Kidney (tissue), 22 donors: Measurements from ENCODE around the gene EGLN2. TPM values are rescaled to one million over a fixed set of nuclear protein-coding genes. Genes with fewer than 3 reads are reported as not detected.

Source experiments
- DNase-seq, 5 donors: peaks; one replicate each; pipeline ENCODE4 v3.0.0-alpha.2; 2013 to 2020
- FAIRE-seq: peaks from 2 replicates; lab custom pipeline; 2012; peaks lifted over from hg19 to GRCh38; lab: Jason Lieb, UNC
- H3K27ac ChIP-seq, 2 donors: one replicate each; pipeline ENCODE4 v1.7.0; 2013; ENCODE audit warnings: low read depth in 2 of 2, low read length in 2 of 2, inconsistent platforms in 1 of 2
- H3K27me3 ChIP-seq: one replicate; pipeline ENCODE4 v1.7.1; 2013; ENCODE audit warnings: low read length, inconsistent platforms; ENCODE audit not compliant: control insufficient read depth, insufficient read depth
- H3K36me3 ChIP-seq, 3 donors: one replicate each; pipeline versions ENCODE4 v1.7.0 to v1.7.1; 2013; ENCODE audit warnings: low read length in 3 of 3, control low read depth in 1 of 3, inconsistent platforms in 1 of 3; ENCODE audit not compliant: insufficient read depth in 3 of 3, control insufficient read depth in 2 of 3
- H3K4me1 ChIP-seq, 3 donors: one replicate each; pipeline versions ENCODE4 v1.7.0 to v1.7.1; 2013; ENCODE audit warnings: low read length in 3 of 3, inconsistent platforms in 1 of 3, low read depth in 1 of 3; ENCODE audit not compliant: control insufficient read depth in 2 of 3, insufficient read depth in 2 of 3
- H3K4me3 ChIP-seq, 3 donors: one replicate each; pipeline versions ENCODE4 v1.7.0 to v1.8.1; 2013; ENCODE audit warnings: low read length in 3 of 3, control low read depth in 1 of 3, inconsistent platforms in 1 of 3
- H3K9ac ChIP-seq, 3 donors: one replicate each; pipeline versions ENCODE4 v1.7.0 to v1.7.1; 2013; ENCODE audit warnings: low read length in 3 of 3, control low read depth in 1 of 3, inconsistent platforms in 1 of 3
- H3K9me3 ChIP-seq, 3 donors: one replicate each; pipeline versions ENCODE4 v1.7.0 to v1.7.1; 2013; ENCODE audit warnings: low read length in 3 of 3, control low read depth in 1 of 3, inconsistent platforms in 1 of 3; ENCODE audit not compliant: control insufficient read depth in 2 of 3, insufficient read depth in 1 of 3
- intact Hi-C: fragments of 100-400 bp; cut with DNase I; formaldehyde crosslinking; loops from one replicate; pipeline ENCODE4 v1.11.1; 2022
- long read RNA-seq, 10 donors: library from polyadenylated mRNA in 1 of 10; unstranded in 1 of 10; transcript quantifications; one replicate each; pipeline ENCODE4 v2.0.0 and lab custom pipeline, GENCODE V29; 2021 to 2026
- polyA plus RNA-seq: library from polyadenylated mRNA; stranded (reverse); fragments of 350-450 nt; fragmentation: Illumina TruSeq; extraction: RNeasy Lipid Tissue Mini Kit (QIAGEN cat#74804); gene quantifications from one replicate; pipeline ENCODE4 v1.2.3, GENCODE V29; 2014; ENCODE audit warnings: low read depth, low replicate concordance; ENCODE audit not compliant: insufficient read depth
- total RNA-seq: library from RNA; stranded (reverse); fragmentation: NEBNext Ultra II Directional; extraction: Animal tissue kit (Norgen Biotek cat#: 25700); gene quantifications from one replicate; pipeline ENCODE4 v1.2.1, GENCODE V29; 2021
- TF ChIP-seq, protein P1 (sequence below): IDR thresholded peaks from 3 replicates; pipeline ENCODE4 v1.5.1; 2012; ENCODE audit warnings: mild to moderate bottlenecking, moderate library complexity, borderline replicate concordance; ENCODE audit not compliant: insufficient read depth; ENCODE audit errors: extremely low read depth
- donor health status: control.
- donor health status: control.
- donor health status: control.
- donor health status: control.
- donor health status: control.
- donor health status: DM: yes; HTN: yes; CAD: no.
- donor health status: Normal renal cell carcinoma (clear cell type).

EGLN2 gene
- total RNA-seq = 96.0 TPM
- polyA plus RNA-seq = 96.3 TPM
- long read RNA-seq, donor 1, transcript EGLN2-207 (5 exons, 2,821 nt) = minor isoform, 8 of 26 reads
- long read RNA-seq, donor 1, transcript EGLN2-201 (6 exons, 2,102 nt) = major isoform, 14 of 26 reads
- long read RNA-seq, donor 1, partial matches to known transcripts = 0 of 26 reads
- long read RNA-seq, donor 1, other reads (novel, unspliced or antisense) = 0 of 26 reads
- long read RNA-seq, donor 2, transcript EGLN2-201 (6 exons, 2,102 nt) = major isoform, 18 of 40 reads
- long read RNA-seq, donor 2, transcript EGLN2-207 (5 exons, 2,821 nt) = minor isoform, 12 of 40 reads
- long read RNA-seq, donor 2, partial matches to known transcripts = 5 of 40 reads
- long read RNA-seq, donor 2, other reads (novel, unspliced or antisense) = 0 of 40 reads
- long read RNA-seq, donor 3, transcript EGLN2-207 (5 exons, 2,821 nt) = major isoform, 15 of 37 reads
- long read RNA-seq, donor 3, transcript EGLN2-201 (6 exons, 2,102 nt) = minor isoform, 12 of 37 reads
- long read RNA-seq, donor 3, partial matches to known transcripts = 10 of 37 reads
- long read RNA-seq, donor 3, other reads (novel, unspliced or antisense) = 0 of 37 reads
- long read RNA-seq, donor 4, transcript EGLN2-201 (6 exons, 2,102 nt) = major isoform, 24 of 32 reads
- long read RNA-seq, donor 4, transcript EGLN2-207 (5 exons, 2,821 nt) = minor isoform, 5 of 32 reads
- long read RNA-seq, donor 4, partial matches to known transcripts = 0 of 32 reads
- long read RNA-seq, donor 4, other reads (novel, unspliced or antisense) = 0 of 32 reads
- long read RNA-seq, donor 5, partial matches to known transcripts = 0 of 2 reads
- long read RNA-seq, donor 5, other reads (novel, unspliced or antisense) = 0 of 2 reads
- long read RNA-seq, donor 6, transcript EGLN2-207 (5 exons, 2,821 nt) = minor isoform, 9 of 22 reads
- long read RNA-seq, donor 6, transcript EGLN2-201 (6 exons, 2,102 nt) = major isoform, 10 of 22 reads
- long read RNA-seq, donor 6, partial matches to known transcripts = 0 of 22 reads
- long read RNA-seq, donor 6, other reads (novel, unspliced or antisense) = 0 of 22 reads
- long read RNA-seq, donor 7, transcript EGLN2-207 (5 exons, 2,821 nt) = minor isoform, 46 of 177 reads
- long read RNA-seq, donor 7, transcript EGLN2-201 (6 exons, 2,102 nt) = major isoform, 106 of 177 reads
- long read RNA-seq, donor 7, partial matches to known transcripts = 6 of 177 reads
- long read RNA-seq, donor 7, other reads (novel, unspliced or antisense) = 13 of 177 reads
- long read RNA-seq, donor 8, transcript EGLN2-207 (5 exons, 2,821 nt) = minor isoform, 8 of 53 reads
- long read RNA-seq, donor 8, transcript EGLN2-201 (6 exons, 2,102 nt) = major isoform, 9 of 53 reads
- long read RNA-seq, donor 8, partial matches to known transcripts = 34 of 53 reads
- long read RNA-seq, donor 8, other reads (novel, unspliced or antisense) = 0 of 53 reads
- long read RNA-seq, donor 9, transcript EGLN2-201 (6 exons, 2,102 nt) = major isoform, 12 of 48 reads
- long read RNA-seq, donor 9, transcript EGLN2-207 (5 exons, 2,821 nt) = minor isoform, 10 of 48 reads
- long read RNA-seq, donor 9, partial matches to known transcripts = 24 of 48 reads
- long read RNA-seq, donor 9, other reads (novel, unspliced or antisense) = 0 of 48 reads
- long read RNA-seq, donor 10, transcript EGLN2-201 (6 exons, 2,102 nt) = major isoform, 13 of 14 reads
- long read RNA-seq, donor 10, partial matches to known transcripts = 0 of 14 reads
- long read RNA-seq, donor 10, other reads (novel, unspliced or antisense) = 0 of 14 reads

DNA sequence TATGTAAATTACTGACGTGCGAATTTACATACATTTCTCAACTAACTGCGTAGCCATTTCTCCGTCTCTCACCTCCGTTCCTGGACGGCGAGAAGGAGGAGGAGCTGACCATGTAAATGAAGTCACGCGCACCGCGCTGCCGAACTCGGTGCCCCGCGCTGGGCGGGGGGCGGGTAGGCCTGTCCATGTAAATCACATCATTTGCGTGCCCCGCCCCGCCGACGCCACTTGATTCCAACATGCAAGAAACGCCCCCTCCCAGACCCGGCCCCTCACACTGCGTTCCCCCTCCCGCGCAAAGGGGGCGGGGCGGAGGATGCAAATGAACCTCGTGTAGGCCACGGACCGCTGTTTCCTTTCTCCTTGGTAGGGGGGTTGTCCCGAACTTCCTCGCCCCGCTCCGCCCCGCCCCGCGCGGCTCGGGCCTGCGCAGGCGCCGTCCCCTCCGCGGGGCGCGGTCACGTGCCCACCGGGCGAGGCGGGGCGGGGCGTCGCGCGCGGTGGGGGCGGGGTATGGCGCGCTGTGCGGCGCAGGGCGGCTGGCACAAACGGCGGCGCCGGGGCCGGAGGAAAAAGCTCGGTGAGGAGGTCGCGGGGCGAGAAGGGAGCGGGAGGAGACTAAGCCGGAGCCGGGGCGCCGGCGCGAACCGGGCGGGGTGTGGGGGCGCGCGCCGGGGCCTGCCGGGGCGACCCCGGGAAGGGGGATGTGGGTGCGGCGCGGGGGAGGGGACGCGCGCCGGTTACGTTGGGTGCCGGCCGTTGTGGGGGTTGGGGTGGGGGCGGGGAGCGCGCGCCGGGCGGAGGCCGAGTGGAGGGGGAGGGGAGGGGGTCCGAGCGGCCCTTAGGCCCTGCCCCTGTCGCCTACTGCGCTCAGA is at the start of gene EGLN2:
TSS of gene EGLN2 (plus strand) at position 509 of the 875 bp plus-strand sequence. CDS start 1,382 bp downstream, outside the sequence.
- intact Hi-C loops = no loop called here
- H3K9ac ChIP-seq = peak within 1 kb of the TSS; percentile 76 to 82 (median 81)
- H3K4me3 ChIP-seq = peak within 1 kb of the TSS; percentile 74 to 90 (median 81)
- H3K27ac ChIP-seq = peak within 1 kb of the TSS; percentile 81 to 90
- peaks cover 0 to 4% (median 0%) of the 10 kb centered on the region in 3 donors for H3K36me3 ChIP-seq
- FAIRE-seq = peak; percentile 96
- DNase-seq = peak; percentile 100
- no peaks in the 10 kb centered on the region for H3K27me3 ChIP-seq
- H3K9me3 ChIP-seq = no peaks in the 10 kb centered on the region
- TF ChIP-seq, protein P1, sequence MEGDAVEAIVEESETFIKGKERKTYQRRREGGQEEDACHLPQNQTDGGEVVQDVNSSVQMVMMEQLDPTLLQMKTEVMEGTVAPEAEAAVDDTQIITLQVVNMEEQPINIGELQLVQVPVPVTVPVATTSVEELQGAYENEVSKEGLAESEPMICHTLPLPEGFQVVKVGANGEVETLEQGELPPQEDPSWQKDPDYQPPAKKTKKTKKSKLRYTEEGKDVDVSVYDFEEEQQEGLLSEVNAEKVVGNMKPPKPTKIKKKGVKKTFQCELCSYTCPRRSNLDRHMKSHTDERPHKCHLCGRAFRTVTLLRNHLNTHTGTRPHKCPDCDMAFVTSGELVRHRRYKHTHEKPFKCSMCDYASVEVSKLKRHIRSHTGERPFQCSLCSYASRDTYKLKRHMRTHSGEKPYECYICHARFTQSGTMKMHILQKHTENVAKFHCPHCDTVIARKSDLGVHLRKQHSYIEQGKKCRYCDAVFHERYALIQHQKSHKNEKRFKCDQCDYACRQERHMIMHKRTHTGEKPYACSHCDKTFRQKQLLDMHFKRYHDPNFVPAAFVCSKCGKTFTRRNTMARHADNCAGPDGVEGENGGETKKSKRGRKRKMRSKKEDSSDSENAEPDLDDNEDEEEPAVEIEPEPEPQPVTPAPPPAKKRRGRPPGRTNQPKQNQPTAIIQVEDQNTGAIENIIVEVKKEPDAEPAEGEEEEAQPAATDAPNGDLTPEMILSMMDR = no peak
- H3K4me1 ChIP-seq = peaks cover 0 to 46% (median 24%) of the 10 kb centered on the region in 3 donors

DNA sequence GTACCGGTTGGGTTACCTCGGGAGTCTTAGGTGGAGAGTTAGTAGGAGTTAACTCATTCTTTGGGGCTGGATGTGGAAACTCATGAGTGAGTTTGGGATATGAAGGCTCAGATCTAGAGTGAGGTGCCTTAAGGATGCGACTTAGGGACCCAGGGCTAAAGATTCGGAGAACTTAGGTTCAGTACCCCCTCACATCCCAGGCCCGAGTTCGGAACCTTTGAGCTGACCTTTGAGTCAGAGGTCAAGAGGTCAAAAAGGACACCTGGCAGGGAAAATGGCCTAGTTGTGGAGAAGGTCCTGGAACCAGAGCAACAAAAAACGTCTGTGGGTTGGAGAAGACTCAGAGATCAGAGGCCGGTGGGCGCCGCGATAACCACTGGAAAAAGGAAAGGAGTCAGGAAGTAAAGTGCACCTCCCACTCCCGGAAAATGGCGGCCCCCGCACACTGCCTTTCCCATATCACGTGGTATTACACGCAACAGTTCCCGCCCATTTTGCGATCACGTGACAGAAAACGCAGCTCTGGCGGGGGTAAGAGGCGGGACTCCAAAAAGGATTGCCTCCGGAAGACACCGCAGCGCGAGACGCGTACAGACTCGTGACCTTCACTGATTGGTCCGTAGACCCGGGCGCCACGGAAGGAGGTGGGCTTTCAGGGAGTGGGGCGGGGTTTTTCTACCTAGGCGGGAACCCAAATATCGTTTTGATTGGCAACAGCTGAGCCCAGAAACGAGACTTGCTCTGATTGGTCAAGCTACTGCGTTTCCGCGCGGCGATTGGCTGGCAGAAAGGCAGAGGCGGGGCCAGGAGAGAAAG is 48.7 kb upstream of the EGLN2 start, which contains the start of gene ACTMAP:
TSS of gene ACTMAP (minus strand) at position 420 of the 816 bp plus-strand sequence. CDS start 674 bp downstream, outside the sequence.
- peaks cover 3 to 16% (median 13%) of the 10 kb centered on the region in 3 donors for H3K4me1 ChIP-seq
- TF ChIP-seq, protein P1 = no peak
- peak within 1 kb of the TSS; percentile 93 to 96 for H3K27ac ChIP-seq
- peak; percentile 99 for FAIRE-seq
- DNase-seq = peak; percentile 100
- no peaks in the 10 kb centered on the region for H3K27me3 ChIP-seq
- H3K36me3 ChIP-seq = no peaks in the 10 kb centered on the region
- intact Hi-C loops = no loop called here
- H3K4me3 ChIP-seq = peak within 1 kb of the TSS; percentile 93 to 98 (median 96)
- no peaks in the 10 kb centered on the region for H3K9me3 ChIP-seq
- peak within 1 kb of the TSS; percentile 61 to 97 (median 93) for H3K9ac ChIP-seq
